GM21529 (cell line): Measurements from ENCODE around the gene EMC6.

Source experiments
- ATAC-seq: cut with Tn5 transposase; IDR thresholded peaks from one replicate; pipeline ENCODE4 v1.9.1; 2021; ENCODE audit not compliant: unreplicated experiment

Gene EMC6

GRCh38 chr17:3655766-3656165, 12.8 kb upstream of the EMC6 start:
- no peak for ATAC-seq

GRCh38 chr17:3656353-3656752, 12.3 kb upstream of the EMC6 start:
- no peak for ATAC-seq

- no peak for ATAC-seq
These were observed 11.6 kb upstream of the EMC6 start for GRCh38 chr17:3656755-3657587.

- ATAC-seq, result no peak
These were observed 11.1 kb upstream of the EMC6 start for GRCh38 chr17:3657588-3657869.

GRCh38 chr17:3657874-3658783, 10.5 kb upstream of the EMC6 start:
- no peak for ATAC-seq

GRCh38 chr17:3658784-3659449, 9.7 kb upstream of the EMC6 start:
- ATAC-seq, result no peak

GRCh38 chr17:3659541-3660111, 9.0 kb upstream of the EMC6 start:
- ATAC-seq, result no peak

- ATAC-seq, result no peak
These were observed 8.2 kb upstream of the EMC6 start for GRCh38 chr17:3660311-3660891.

GRCh38 chr17:3663102-3664011, 5.3 kb upstream of the EMC6 start:
- ATAC-seq, result no peak

- no peak for ATAC-seq
These were observed 2.8 kb upstream of the EMC6 start for GRCh38 chr17:3665834-3666233.

- ATAC-seq, result no peak
These were observed 2.1 kb upstream of the EMC6 start for GRCh38 chr17:3666516-3666915.

GRCh38 chr17:3667366-3668278, 990 bp upstream of the EMC6 start:
- peak; percentile 30 for ATAC-seq

GRCh38 chr17:3669085-3669347, 404 bp downstream of the EMC6 start:
- no peak for ATAC-seq

- no peak for ATAC-seq
These were observed 936 bp downstream of the EMC6 start for GRCh38 chr17:3669548-3669947.

- no peak for ATAC-seq
These were observed 4.0 kb downstream of the EMC6 start for GRCh38 chr17:3672571-3672970.

GRCh38 chr17:3675886-3676285, 7.3 kb downstream of the EMC6 start:
- no peak for ATAC-seq

GRCh38 chr17:3678095-3678820, 9.6 kb downstream of the EMC6 start:
- no peak for ATAC-seq

GRCh38 chr17:3678821-3679530, 10.4 kb downstream of the EMC6 start:
- no peak for ATAC-seq
